ENCODE results near the gene NMNAT3. TPM values are rescaled to one million over a fixed set of nuclear protein-coding genes. Genes with fewer than 3 reads are reported as not detected.

The NMNAT3 gene
- total and polyA plus RNA-seq, 2 experiments from 2014 or later: 8.3 to 9.2 TPM

- TF ChIP-seq ZNF462 (CRISPR knock-in tag; IDR thresholded peaks at IDR 0.05): no peak
Measured at GRCh38 chr3:139554628-139555027, 123.1 kb downstream of the NMNAT3 start (continued).

- Mint-ChIP-seq H3K36me3 (ENCODE audit: low read depth) (no peaks in the 10 kb centered on the region), H3K4me1 (peaks cover 8% of the 10 kb centered on the region), H3K9me3 (no peaks in the 10 kb centered on the region), H3K4me3 (no peak overlapping the region), H3K27me3 (ENCODE audit: insufficient read depth, low read depth, poor library complexity) (peaks cover 11% of the 10 kb centered on the region), H3K27ac (no peak overlapping the region)
- Histone ChIP-seq H3K4me1 (ENCODE audit: insufficient read depth) (peaks cover 4% of the 10 kb centered on the region; the same call in 1 of the 2 replicates), H3F3A (replicated peaks; ENCODE audit: low read depth) (no peaks in the 10 kb centered on the region), H3K9me2 (ENCODE audit: insufficient read depth) (peaks cover 14% of the 10 kb centered on the region; the same call in 1 of the 2 replicates), H3K36me3 (ENCODE audit: insufficient read depth) (no peaks in the 10 kb centered on the region), H3K4me3 (no peak overlapping the region), H2AFZ (no peak overlapping the region), H3K27ac (ENCODE audit: low read depth) (no peak overlapping the region), H4K20me1 (replicated peaks; ENCODE audit: insufficient read depth) (no peaks in the 10 kb centered on the region), H3K27me3 (ENCODE audit: insufficient read depth) (no peaks in the 10 kb centered on the region), H3K79me2 (replicated peaks; ENCODE audit: insufficient read depth) (no peaks in the 10 kb centered on the region), H3K4me2 (no peak overlapping the region)
- TF ChIP-seq CTCF (conservative IDR thresholded peaks at IDR 0.05; ENCODE audit: low read depth in 2 of 2) (peak in 1 of 2 experiments; percentile 20; a peak in 2 of 4 replicates), POLR2AphosphoS5 (IDR thresholded peaks at IDR 0.05; ENCODE audit: low read depth) (no peak)
- no peak for DNase-seq (ENCODE audit: low spot score)
- peak; percentile 43; the same call in 2 of the 3 replicates for ATAC-seq
Measured at GRCh38 chr3:139552632-139553365, 125.0 kb downstream of the NMNAT3 start.

Measured in GM23338 (cell line).